Skin of body (tissue), 2 donors: Measurements from ENCODE around the gene GNB1L. TPM values are rescaled to one million over a fixed set of nuclear protein-coding genes. Genes with fewer than 3 reads are reported as not detected.
"Not testable (repeated sequence)": the region's sequence is repeated elsewhere in the genome, so short reads cannot be mapped to it uniquely, and the experiment has no call there.

ENCODE experiments used
- DNase-seq: peaks from one replicate; lab custom pipeline; 2025; lab: John Stamatoyannopoulos, UW
- total RNA-seq: library from RNA; depleted of rRNA; stranded (reverse); fragments of >200 nt; gene quantifications from one replicate; pipeline ENCODE4 v1.2.3, GENCODE V29; 2014

Gene GNB1L
- total RNA-seq, 1 donor from 2014 or later = 2.1 TPM

DNA sequence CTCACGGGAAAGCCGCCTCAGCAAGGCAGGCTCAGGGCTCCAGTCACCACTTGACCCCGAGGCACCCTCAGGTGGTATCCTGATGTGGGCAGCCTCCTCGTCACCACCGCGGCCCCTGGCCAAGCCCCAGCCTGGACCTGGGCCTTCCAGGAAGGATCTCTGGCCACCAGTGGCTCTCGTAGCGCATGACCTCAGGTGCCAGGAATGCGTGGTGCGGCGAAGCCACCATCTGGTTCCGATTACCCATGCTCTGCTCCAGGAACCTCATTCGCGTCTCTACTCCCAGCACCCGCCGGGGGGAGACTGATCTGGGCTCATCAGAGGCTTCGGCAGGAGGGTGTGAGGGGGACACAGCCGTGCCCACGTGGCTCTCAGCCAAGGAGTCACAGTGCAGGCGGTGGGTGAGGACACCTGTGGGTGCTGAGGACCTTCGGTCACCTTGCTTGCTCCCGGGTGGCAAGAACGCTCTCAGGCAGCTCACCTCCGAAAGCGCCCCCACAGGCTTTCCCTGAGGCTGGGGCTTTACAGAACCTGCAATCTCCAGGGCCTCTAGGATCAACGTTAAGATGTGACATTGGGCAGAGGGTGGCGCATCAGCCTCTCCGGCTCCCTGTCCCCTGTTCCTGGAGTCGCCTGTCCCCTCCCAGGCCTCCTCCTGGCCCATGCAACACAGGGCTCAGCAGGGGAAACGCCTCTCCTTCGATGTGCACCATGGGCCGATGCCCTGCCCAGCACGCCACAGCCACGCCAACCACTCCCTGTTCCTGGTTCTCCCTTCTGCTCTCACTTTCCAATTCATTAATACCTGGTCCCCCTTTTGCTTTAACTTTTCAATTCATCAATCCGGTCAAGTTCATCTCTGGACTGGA lies 55.1 kb downstream of the GNB1L start:
- peak; percentile 84 for DNase-seq

DNA sequence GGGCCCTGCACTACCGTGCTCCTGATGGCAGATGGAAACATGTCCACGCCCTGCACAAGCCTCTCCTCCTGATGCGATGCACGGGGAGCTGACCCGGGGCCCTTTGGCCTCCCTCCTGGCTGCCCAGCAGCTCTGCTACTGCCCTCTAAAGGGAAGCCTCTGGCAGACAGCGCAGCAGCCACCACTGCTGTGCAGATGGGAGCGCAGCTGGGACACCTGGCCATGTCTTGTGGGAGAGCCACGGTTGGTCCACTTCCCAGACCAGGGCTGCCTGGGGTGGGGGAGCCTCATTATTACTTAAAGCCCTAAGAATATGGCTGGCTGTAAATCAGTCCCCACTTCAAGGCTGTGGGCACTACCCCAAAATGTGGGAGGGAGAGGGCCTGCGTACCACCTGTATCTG lies 55.8 kb downstream of the GNB1L start:
- no peak for DNase-seq

DNA sequence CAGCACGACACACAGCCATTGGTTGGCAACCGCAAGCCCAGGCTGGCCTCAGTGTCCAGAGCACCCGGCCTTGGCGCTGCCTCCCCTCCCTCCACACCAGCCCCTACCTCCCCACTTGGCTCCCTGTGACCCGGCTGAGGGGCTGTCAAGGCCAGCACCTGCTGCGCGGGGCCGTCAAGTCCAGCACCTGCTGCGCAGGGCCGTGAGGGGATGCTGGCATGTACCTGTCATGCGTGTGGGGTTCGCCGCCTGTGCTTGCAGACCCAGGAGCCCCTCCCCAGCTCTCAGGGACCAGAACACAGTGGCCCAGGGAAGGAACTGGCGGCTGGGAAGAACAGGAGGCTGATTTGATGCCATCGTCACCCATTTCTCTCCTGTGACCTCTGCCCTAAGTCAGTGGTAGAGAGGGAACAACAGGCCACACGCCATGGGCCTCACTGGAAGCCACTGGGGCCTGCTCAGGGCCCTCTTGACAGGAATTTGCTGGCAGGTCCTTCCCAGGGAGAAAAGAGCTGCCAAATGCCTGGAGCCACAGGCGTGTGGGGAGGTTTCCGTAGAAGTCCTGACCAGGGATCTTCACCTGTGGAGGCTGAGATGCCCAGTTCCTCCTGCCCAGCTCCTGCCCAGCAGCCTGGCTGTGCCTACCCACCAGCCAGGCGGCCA lies 56.5 kb downstream of the GNB1L start:
- DNase-seq = no peak

GRCh38 chr22:19797086-19798002 lies 57.3 kb downstream of the GNB1L start:
- no peak for DNase-seq

- DNase-seq = no peak
Measured at GRCh38 chr22:19796160-19796559, 58.5 kb downstream of the GNB1L start.

GRCh38 chr22:19795617-19796008 lies 59.1 kb downstream of the GNB1L start:
- DNase-seq = no peak

- DNase-seq = no peak
Measured at GRCh38 chr22:19793661-19794310, 60.9 kb downstream of the GNB1L start.

DNA sequence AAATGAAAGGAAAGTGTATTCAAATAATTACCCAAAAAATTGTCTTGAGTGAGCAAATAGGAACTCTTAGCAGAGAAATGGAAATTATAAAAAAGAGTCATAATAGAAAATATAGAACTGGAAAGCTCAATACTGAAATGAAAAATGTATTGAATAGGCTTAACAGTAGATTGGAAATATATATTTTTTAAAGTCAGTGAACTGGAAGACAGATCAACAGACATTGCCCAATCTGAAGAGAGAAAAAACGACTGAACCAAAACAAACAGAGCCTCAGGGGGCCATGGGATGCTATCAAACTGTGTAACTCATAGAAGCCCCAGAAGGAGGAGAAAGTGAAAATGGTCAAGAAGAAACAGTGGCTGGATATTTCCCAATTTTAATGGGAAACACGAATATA lies 61.5 kb downstream of the GNB1L start:
- DNase-seq = no peak

GRCh38 chr22:19792383-19792896 lies 62.2 kb downstream of the GNB1L start:
- not testable (repeated sequence) for DNase-seq

GRCh38 chr22:19791894-19792293 lies 62.8 kb downstream of the GNB1L start:
- DNase-seq = no peak

- DNase-seq = no peak
Measured at GRCh38 chr22:19791243-19791642, 63.4 kb downstream of the GNB1L start.

DNA sequence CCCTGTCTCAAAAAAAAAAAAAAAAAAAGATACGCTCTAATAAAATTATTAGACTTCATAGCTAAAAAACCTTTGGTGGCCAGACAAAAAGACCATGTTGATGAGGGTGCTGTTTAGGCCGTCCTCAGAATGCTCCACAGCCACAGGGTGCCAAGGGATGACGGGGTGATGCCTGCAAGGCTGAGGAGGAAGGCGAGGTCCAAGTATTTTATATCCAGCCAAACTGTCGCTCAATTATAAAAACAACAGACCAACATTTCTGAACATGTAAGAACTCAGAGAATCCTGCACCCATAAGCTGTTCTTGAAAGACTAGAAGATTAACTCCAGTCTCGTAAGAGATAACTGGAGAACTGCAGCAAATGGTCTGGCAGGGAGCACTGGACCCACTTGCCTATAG lies 64.8 kb downstream of the GNB1L start:
- DNase-seq = no peak

- no peak for DNase-seq
Measured at GRCh38 chr22:19789406-19789805, 65.3 kb downstream of the GNB1L start.

DNA sequence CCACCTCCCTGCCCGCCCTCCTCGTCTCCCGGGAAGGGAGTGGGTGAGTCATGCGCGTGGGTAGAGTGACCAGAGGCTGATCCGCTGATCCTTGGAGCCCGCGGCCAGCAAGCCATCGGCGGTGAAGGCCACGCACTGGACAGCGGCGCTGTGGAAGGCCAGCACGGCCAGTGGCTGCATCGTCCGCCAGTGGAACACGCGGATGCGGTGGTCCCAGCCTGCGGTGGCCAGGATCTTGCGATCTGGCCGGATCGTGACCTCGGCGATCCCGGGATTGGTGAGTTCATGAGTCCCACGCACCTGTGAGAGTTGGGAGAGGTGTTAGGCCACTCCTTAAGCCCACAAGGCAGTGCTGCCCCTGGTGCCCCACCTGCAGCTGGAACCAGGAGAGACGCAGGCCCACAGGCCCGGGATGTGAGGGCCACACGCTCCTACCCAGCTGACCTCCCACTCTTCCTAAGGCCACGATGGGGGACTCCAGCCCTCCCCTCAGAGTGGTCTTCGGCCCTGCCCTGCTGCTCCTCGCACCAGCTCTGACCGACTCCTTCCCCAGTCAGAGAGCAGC lies 65.9 kb downstream of the GNB1L start:
- DNase-seq = no peak

- no peak for DNase-seq
Measured at GRCh38 chr22:19787849-19788141, 66.9 kb downstream of the GNB1L start.

DNA sequence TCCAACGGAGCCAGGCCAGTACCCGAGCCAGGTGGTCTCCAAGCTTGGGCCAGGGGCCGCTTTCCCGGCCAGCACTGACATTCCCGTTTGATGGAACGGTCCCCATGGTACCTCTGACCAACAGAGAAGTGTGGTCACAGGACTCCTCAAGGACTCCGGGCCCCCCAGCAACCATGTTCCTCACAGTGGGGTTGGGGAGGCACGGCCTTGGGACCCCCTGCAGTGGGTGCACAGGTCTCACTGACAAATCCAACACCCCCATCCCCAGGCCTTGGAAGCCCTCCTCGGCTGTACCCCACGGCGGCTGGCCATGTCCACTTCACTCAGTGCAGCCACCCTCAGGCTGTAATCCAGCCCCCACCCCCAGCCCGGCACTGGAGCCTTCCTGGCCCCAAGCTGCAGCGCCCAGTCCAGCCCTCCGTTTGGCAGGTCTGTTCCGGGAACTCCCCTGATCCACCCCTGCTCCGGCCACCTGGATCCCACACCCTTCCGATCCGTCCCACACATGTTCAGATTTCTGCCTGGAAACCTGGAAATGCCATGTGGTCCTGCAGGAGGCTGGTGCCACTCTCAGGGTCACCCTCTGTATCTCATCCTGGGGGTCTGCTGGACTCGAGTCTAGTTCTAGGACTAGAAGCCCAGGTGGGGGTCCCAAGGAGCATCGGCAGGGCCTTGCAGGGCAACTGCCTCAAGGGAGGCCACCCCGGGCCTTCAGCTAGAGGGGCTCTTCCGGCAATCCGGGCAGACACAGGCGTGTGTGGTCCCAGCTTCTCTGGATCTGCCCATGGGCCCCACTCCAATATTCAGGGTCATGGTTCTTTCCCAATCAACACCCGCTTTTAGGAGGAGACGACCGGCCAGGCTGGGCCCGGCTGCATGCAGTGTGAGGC lies 67.5 kb downstream of the GNB1L start:
- no peak for DNase-seq

DNA sequence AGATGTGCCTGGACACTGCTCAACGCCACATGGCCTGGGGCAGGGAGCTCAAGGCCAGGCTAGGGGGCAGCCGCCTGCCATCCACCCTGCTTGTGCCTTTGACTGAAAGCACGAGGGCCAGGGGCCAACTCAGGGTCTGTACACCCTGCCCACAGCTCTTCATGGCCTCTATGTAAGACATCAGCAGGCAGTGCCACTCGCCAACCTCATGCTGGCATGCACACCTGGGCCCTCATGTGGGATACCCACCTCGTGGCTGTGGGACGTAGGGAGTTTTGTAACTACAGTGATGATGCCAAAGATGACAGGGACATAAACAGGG lies 68.4 kb downstream of the GNB1L start:
- no peak for DNase-seq

- DNase-seq = no peak
Measured at GRCh38 chr22:19785461-19786263, 69.0 kb downstream of the GNB1L start.
